SK-N-SH (cell line): ENCODE data around the gene OGA.

Source experiments
- PBX3 ChIP-seq: IDR thresholded peaks from 2 replicates; pipeline ENCODE4; 2012
- TAF1 ChIP-seq: IDR thresholded peaks from 2 replicates; pipeline ENCODE4 v1.6.1; 2012; ENCODE audit warnings: low read depth, mild to moderate bottlenecking, low read length, moderate library complexity, borderline replicate concordance

- no peak for TF ChIP-seq PBX3
- TF ChIP-seq TAF1, result no peak
Measured at GRCh38 chr10:101848408-101848807, 30.2 kb upstream of the OGA start.
